SK-N-SH (cell line): ENCODE measurements around the gene ADGRA1.

Experiments used
- CHD2 ChIP-seq: fragments of 150-350 bp; IDR thresholded peaks from 2 replicates; pipeline ENCODE4 v1.6.1; 2018; ENCODE audit warnings: low read length; ENCODE audit not compliant: partially characterized antibody
- EP300 ChIP-seq, 2 experiments: IDR thresholded peaks; 2 replicates each; pipeline versions ENCODE4 v1.4.0 to v1.6.1; 2012; ENCODE audit warnings: borderline replicate concordance in 1 of 2, low read depth in 1 of 2, low read length in 1 of 2
- EZH2phosphoT487 ChIP-seq: fragments of 200-600 bp; sonication (generic); IDR thresholded peaks from 2 replicates; pipeline ENCODE4 v1.6.1; 2017; ENCODE audit warnings: low read depth, mixed run types, mild to moderate bottlenecking, antibody characterized with exemption, moderate library complexity, borderline replicate concordance
- FOSL2 ChIP-seq: IDR thresholded peaks from 2 replicates; pipeline ENCODE4 v1.4.0; 2012; ENCODE audit warnings: low read depth, mild to moderate bottlenecking, moderate library complexity, borderline replicate concordance
- FOXM1 ChIP-seq: IDR thresholded peaks from 2 replicates; pipeline ENCODE4 v1.4.0; 2012; ENCODE audit warnings: low read depth, mild to moderate bottlenecking
- NFIC ChIP-seq: IDR thresholded peaks from 2 replicates; pipeline ENCODE4 v1.4.0; 2012; ENCODE audit warnings: borderline replicate concordance
- NRF1 ChIP-seq: IDR thresholded peaks from 2 replicates; pipeline ENCODE4 v1.6.1; 2012; ENCODE audit warnings: low read depth, mild to moderate bottlenecking, low read length
- RAD21 ChIP-seq: IDR thresholded peaks from 2 replicates; pipeline ENCODE4 v1.6.1; 2012; ENCODE audit warnings: mild to moderate bottlenecking, low read length
- YY1 ChIP-seq: IDR thresholded peaks from 2 replicates; pipeline ENCODE4 v1.4.0; 2012; ENCODE audit warnings: low read depth, mild to moderate bottlenecking
- TF ChIP-seq, protein P1 (sequence below): IDR thresholded peaks from 2 replicates; pipeline ENCODE4 v1.4.0; 2012; ENCODE audit warnings: low read depth
- TF ChIP-seq, protein P2 (sequence below): IDR thresholded peaks from 2 replicates; pipeline ENCODE4 v1.4.0; 2012; ENCODE audit warnings: low read depth, borderline replicate concordance
- TF ChIP-seq, protein P3 (sequence below): IDR thresholded peaks from 2 replicates; pipeline ENCODE4 v1.6.1; 2012; ENCODE audit warnings: mild to moderate bottlenecking, low read depth, low read length, moderate library complexity
- TF ChIP-seq, protein P4 (sequence below): fragments of 200-600 bp; sonication (generic); IDR thresholded peaks from 2 replicates; pipeline ENCODE4 v1.6.1; 2017; ENCODE audit warnings: antibody characterized with exemption, mild to moderate bottlenecking, moderate library complexity
- TF ChIP-seq, protein P5 (sequence below): fragments of 150-350 bp; IDR thresholded peaks from 2 replicates; pipeline ENCODE4 v1.6.1; 2017; ENCODE audit warnings: antibody characterized with exemption, low read length, low read depth, borderline replicate concordance

DNA sequence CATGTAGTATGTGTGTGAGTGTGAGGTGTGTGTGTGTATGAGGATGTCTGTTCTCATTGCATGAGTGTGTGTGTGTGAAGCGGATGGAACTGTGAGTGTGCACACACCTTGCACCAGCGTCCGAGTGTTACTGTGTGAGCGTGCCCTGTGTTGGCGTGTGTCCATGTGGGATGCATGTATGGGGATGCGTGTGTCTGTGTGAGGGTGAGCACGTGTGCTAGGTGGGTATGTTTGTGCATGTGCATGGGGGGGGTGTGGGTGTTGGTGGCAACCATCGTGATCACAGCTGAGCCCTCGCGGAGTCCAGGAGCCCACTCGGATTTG lies 78.7 kb downstream of the ADGRA1 start:
- TF ChIP-seq, protein P1, sequence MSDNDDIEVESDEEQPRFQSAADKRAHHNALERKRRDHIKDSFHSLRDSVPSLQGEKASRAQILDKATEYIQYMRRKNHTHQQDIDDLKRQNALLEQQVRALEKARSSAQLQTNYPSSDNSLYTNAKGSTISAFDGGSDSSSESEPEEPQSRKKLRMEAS: no peak
- TF ChIP-seq NFIC (no peak), CHD2 (no peak), FOSL2 (no peak), EP300 (IDR thresholded peaks at IDR 0.05; ENCODE audit: borderline replicate concordance in 1 of 2, low read depth in 1 of 2, low read length in 1 of 2) (no peak), FOXM1 (no peak), EZH2phosphoT487 (no peak), NRF1 (no peak), YY1 (no peak), RAD21 (no peak)
- TF ChIP-seq, protein P2, sequence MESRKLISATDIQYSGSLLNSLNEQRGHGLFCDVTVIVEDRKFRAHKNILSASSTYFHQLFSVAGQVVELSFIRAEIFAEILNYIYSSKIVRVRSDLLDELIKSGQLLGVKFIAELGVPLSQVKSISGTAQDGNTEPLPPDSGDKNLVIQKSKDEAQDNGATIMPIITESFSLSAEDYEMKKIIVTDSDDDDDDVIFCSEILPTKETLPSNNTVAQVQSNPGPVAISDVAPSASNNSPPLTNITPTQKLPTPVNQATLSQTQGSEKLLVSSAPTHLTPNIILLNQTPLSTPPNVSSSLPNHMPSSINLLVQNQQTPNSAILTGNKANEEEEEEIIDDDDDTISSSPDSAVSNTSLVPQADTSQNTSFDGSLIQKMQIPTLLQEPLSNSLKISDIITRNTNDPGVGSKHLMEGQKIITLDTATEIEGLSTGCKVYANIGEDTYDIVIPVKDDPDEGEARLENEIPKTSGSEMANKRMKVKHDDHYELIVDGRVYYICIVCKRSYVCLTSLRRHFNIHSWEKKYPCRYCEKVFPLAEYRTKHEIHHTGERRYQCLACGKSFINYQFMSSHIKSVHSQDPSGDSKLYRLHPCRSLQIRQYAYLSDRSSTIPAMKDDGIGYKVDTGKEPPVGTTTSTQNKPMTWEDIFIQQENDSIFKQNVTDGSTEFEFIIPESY: no peak
- TF ChIP-seq, protein P3, sequence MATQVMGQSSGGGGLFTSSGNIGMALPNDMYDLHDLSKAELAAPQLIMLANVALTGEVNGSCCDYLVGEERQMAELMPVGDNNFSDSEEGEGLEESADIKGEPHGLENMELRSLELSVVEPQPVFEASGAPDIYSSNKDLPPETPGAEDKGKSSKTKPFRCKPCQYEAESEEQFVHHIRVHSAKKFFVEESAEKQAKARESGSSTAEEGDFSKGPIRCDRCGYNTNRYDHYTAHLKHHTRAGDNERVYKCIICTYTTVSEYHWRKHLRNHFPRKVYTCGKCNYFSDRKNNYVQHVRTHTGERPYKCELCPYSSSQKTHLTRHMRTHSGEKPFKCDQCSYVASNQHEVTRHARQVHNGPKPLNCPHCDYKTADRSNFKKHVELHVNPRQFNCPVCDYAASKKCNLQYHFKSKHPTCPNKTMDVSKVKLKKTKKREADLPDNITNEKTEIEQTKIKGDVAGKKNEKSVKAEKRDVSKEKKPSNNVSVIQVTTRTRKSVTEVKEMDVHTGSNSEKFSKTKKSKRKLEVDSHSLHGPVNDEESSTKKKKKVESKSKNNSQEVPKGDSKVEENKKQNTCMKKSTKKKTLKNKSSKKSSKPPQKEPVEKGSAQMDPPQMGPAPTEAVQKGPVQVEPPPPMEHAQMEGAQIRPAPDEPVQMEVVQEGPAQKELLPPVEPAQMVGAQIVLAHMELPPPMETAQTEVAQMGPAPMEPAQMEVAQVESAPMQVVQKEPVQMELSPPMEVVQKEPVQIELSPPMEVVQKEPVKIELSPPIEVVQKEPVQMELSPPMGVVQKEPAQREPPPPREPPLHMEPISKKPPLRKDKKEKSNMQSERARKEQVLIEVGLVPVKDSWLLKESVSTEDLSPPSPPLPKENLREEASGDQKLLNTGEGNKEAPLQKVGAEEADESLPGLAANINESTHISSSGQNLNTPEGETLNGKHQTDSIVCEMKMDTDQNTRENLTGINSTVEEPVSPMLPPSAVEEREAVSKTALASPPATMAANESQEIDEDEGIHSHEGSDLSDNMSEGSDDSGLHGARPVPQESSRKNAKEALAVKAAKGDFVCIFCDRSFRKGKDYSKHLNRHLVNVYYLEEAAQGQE: no peak
- TF ChIP-seq, protein P4, sequence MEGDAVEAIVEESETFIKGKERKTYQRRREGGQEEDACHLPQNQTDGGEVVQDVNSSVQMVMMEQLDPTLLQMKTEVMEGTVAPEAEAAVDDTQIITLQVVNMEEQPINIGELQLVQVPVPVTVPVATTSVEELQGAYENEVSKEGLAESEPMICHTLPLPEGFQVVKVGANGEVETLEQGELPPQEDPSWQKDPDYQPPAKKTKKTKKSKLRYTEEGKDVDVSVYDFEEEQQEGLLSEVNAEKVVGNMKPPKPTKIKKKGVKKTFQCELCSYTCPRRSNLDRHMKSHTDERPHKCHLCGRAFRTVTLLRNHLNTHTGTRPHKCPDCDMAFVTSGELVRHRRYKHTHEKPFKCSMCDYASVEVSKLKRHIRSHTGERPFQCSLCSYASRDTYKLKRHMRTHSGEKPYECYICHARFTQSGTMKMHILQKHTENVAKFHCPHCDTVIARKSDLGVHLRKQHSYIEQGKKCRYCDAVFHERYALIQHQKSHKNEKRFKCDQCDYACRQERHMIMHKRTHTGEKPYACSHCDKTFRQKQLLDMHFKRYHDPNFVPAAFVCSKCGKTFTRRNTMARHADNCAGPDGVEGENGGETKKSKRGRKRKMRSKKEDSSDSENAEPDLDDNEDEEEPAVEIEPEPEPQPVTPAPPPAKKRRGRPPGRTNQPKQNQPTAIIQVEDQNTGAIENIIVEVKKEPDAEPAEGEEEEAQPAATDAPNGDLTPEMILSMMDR: no peak
- TF ChIP-seq, protein P5, sequence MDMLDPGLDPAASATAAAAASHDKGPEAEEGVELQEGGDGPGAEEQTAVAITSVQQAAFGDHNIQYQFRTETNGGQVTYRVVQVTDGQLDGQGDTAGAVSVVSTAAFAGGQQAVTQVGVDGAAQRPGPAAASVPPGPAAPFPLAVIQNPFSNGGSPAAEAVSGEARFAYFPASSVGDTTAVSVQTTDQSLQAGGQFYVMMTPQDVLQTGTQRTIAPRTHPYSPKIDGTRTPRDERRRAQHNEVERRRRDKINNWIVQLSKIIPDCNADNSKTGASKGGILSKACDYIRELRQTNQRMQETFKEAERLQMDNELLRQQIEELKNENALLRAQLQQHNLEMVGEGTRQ: no peak
